Stimulated activated CD8-positive, alpha-beta memory T cell treated with anti-CD3 and anti-CD28 coated beads, Interleukin-2, amount 100 ng/mL, for 48 hours (primary cell): ENCODE measurements around the gene EBF3.
"Not testable (repeated sequence)": the region's sequence is repeated elsewhere in the genome, so short reads cannot be mapped to it uniquely, and the experiment has no call there.

Experiments used
- DNase-seq, 2 donors: peaks; one replicate each; pipeline ENCODE4 v3.0.0-alpha.2; 2020; ENCODE audit warnings: low read depth in 2 of 2

The EBF3 gene

DNA sequence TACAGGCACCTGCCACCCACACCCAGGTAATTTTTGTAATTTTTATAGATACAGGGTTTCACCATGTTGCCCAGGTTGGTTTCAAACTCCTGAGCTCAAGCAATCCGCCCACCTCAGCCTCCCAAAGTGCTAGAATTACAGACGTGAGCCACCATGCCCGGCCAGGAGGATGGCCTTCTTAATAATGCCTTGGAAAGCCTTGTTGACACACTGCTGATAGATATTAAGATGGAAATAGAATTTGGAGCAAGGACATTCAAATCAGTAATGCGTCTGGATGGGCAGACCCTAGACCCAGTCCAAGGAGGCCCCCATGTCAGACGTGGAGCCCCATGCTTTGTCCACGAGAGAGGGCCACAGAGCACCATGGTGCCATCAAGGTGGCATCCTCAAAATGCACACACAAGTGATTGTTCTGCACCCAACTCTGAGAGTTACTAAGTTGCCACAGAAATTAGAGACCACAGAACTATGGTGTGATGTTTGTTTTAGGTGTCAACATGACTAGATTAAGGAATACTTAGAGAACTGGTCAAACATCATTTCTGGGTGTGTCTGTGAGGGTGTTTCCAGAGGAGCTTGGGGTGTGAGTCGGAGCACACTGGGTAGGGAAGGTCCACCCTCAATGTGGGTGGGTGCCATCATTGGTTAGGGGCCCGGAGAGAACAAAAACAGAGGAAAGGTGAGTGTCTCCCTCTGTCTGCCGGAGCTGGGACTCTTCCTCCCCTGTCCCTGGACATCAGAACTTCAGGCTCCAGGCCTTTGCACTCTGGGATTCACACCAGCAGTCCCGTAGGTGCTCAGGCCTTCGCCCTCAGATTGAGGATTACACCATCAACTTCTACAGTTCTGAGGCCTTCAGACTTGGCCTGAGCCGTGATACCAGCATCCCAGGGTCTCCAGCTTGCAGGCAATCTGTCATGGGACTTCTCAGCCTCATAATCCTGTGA lies 34.5 kb downstream of the EBF3 start:
- no peak for DNase-seq

DNA sequence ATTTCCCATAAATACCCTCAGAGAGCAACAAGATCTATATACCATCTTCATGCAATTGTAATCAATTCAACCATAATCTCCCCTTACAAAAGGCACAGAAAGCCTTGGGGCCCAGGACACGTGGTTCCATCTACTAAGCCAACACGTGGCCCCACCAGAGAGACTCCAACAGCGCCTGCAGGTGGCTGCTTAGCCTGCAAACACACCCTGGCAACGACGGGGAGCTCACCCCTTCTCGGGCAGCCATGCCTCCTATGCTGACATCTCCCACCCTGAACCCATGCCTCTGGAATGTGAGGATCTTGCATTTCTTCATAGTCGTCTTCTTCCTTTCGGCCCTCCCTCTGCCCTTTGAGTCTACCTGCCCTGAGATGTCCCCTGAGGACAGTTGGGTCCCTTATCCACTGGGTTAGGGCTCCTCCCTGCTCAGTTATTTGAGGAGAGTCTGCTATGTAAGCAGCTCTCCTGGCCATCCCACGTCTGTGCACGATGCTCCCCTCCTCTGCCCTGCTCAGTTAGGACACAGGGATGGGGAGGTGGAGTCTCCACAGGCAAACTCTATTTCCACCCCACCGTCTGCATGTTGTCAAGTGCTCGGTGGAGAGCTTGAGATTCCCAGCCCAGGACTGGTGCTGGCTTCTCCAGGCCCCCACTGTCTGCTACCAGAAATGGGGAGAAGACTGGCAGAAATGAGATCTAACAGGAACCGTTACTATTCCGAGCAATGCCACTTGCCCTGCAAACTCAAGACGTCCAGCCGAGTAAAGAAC lies 36.5 kb downstream of the EBF3 start:
- no peak for DNase-seq

DNA sequence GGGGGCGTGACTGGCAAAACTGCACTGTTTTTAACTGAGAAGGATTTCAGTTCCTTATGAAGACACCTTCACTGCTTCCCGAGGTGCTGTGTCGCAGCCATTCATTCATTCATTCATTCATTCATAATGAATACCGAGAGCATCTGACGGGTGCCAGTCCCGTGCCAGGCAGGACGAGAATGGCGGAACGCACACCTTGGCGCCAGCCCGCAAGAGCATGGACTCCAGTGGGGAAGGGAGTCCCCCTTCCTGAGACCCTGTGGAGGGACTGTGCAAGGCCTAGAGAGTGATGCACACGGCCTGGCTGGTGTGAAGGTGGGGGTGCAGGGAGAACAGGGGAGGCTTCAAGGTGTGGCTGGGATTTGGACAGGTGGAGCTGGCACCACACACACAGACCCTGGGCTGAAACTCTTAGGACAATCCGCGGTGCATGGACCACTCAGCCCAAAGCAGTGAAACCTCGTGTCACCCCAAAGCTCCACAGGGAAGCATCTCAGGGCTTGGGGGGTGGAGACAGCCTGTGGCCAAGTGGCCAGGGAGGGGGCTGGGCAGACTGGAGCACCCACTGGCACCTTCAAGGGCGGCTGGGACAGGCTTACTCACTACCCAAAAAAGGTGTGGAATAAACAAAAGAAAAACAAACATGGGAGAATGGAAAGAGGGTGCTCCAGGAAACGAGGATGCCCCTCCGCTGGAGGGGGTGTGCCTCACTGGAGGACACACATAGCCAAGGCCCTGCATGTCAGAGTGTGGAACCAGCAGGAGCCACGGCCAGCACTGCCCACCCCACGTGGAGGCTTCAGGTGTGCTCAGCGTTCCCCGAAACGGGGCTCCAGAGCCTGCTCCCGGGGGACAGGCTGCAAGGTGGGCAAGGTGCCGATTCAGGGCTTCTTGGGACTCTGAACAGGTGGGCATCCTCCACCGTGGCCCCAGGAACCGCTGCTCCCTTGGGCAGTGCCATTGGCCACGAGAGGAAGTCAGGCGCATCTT lies 37.7 kb downstream of the EBF3 start:
- DNase-seq: no peak

DNA sequence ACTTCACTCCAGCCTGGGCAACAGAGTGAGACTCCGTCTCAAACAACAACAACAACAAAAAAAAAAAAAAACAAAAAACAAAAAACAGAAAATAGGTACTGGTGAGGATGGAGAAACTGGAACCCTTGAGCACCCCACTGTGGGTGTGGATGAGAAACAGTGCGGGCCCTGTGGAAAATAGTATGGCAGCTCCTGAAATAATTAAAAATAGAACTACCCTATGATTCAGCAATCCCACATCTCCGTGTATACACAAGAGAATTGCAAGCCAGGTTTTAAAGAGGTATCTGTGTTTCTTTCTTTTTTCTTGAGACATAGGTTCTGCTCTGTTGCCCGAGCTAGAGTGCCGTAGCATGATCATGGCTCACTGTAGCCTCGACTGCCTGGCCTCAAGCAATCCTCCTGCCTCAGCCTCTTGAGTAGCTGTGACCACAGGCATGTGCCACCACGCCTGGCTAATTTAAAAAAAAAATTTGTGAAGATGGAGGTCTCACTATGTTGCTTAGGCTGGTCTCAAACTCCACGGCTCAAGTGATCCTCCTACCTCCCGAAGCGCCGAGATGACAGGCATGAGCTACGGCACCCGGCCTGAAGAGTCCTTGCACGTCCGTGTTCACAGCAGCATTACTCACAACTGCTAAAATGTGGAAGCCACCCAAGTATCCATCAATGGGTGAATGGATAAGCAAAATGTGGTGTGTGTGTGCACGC lies 39.5 kb downstream of the EBF3 start:
- DNase-seq: no peak

DNA sequence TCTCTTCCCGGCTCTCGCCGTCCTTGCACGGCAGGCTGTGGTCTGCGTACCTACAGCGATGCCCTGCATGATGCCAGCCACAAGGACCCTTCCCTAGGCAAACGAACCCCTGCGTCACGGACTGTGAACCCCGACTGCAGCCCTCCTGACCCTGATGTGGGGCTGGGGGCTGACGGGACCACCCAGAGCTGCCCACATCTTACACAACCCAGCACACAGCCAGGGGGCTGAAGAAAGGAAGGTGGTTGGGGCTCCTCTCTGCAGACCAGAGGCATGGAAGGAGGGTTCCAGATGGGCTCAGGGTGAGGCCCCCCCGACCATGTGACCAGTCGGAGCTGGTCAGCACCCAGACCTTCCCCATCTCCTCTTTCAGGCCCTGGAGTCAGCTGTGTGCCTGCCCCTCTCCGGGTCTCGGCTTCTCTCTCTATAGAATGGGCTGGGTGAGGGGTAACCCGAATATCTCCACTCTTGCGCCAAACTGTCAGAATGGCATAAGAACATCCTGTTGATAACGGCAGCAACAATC lies 41.4 kb downstream of the EBF3 start:
- DNase-seq: no peak

DNA sequence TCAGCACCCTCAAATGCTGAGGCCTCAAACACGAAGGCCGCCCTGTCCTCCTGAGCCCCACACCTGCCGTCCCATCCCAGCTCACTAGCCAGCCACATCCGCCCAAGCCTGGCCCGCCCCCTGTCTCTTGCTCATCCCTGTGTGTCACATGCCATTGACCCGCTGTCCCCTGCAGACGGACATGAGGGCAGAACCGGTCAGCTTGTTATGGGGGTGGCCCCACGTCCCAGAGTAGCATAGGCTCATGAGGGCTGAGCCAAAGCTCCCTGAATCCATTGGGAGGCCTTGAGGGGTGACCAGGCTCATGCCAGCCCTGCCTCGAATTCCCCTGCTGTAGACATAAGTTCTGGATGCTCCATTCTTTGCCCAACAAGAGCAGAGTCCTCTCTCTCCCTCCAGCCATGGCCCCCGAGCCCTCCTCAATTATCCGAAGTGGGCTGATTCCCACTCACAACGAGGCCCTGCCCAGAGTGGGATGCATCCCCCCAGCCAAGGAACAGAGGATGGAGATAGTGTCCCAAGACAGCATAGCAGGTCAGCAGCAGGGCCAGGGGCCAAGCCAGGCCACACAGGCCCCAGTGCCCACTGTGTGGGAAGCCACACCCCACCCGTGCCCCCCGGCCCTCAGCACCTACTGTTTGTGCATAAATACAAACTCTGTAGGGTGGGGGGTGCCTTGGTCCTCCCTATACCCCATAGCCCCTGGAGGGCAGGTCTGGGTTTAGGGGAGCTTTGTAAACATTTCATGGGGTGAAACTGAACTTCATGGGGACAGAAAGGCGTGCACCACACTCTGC lies 42.1 kb downstream of the EBF3 start:
- DNase-seq: no peak

DNA sequence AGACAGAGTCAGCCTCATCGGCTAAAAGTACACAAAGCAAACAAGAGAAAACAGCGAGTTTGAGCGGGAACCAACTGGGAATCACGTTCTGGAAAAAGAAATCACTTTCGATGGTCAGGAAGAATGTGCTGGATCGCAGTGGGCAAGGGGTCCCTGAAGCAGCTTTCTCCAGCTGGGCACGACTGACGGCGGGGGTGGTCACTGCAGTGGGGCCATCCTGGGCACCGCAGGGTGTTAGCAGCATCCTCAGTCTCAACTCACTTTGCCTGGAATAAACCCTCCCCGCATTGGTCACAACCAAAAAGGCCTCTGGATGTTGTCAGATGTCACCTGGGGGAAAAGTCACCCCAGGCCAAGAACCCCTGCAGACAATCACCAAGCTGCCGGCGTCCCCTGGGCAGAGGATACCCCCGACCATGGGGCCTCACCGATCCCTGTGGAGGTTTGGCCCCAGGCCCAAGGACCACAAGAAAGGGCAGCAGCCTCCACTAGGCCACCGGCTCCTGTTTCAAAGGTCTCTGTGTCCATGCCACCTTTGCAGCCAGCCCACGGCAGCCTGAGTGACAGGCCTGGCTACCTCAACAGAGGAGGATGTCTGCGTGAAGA lies 42.9 kb downstream of the EBF3 start:
- no peak for DNase-seq

DNA sequence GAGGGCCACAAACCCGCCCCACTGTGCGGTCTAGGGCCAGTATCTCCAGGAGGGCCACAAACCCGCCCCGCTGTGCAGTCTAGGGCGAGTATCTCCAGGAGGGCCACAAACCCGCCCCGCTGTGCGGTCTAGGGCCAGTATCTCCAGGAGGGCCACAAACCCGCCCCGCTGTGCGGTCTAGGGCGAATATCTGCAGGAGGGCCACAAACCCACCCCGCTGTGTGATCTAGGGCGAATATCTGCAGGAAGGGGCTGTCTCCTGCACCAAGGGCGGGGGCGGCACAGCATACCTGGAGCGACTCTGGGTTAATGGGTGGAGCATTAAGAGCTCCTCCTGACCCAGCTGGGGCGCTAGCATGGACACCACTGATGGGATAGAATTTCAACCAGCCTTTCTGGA lies 43.9 kb downstream of the EBF3 start:
- not testable (repeated sequence) for DNase-seq

DNA sequence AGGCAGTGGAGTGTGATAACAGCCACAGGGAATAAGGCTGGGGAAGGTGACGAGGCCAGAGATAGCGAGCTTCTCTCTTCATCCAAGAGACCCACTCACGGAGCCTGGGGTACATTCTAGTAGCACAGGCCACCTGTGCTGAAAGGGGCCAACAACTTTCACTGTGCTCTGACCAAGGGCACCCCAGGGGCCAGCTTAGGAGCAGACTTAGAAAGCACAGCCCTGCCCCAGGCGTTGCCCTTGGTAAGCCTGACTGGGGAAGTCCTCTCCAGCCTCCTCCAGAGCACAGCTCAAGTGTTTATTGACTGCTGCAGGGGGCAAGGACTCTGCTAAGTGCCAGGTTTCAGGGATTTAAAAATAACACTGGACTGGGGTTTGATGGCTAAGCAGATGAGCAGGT lies 44.7 kb downstream of the EBF3 start:
- no peak for DNase-seq

DNA sequence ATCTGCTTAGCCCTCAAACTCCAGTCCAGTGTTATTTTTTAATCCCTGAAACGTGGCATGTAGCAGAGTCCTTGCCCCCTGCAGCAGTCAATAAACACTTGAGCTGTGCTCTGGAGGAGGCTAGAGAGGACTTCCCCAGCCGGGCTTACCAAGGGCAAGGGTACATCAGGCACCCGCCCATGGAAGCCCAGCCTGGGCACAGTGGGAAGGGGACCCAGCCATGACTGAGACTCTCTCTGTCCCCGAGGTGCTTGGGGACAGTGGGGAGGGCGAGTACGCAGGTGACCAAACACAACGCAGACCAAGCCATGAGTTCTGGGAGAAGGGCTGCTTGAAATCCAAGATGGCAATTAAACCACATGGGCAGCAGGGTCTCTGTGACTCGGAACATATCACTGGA lies 45.2 kb downstream of the EBF3 start:
- no peak for DNase-seq

DNA sequence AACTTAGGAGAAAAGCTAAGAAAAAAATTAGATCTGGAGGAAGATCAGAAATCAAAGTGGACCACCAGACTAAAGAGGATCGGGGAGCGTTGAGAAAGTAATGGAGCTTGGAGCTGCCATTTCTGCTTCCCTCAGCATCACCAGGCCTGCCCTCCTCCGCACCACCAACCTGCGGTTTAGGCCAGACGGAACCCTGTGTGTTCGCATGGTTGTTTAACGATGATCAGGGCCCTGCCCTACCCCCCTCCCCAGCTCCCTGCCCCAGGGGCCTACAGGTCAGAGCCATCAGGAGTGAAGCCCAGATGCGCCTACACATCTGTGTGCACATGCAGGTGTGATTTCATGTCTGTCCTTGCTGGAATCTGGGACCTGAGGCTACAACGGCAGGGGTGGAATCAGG lies 45.7 kb downstream of the EBF3 start:
- DNase-seq: no peak

DNA sequence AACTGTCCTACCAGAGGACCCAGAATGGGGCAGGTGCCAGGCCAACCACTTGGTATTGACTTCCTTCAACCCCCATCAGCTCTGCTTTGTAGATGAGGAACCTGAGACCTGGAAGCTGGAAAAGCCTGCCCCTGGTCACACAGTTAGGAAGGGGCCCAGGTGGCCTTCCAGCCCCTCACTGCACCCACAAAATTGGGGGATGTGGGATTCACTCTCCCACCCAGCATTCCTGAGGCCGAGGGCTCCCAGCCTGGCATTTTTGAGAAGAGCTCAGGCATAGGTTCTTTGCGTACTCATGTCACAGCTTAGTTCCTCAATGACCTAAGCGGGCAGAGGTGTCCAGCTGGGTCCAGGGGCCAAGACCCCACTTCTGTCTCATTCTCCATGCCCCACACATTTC lies 46.1 kb downstream of the EBF3 start:
- DNase-seq: no peak

DNA sequence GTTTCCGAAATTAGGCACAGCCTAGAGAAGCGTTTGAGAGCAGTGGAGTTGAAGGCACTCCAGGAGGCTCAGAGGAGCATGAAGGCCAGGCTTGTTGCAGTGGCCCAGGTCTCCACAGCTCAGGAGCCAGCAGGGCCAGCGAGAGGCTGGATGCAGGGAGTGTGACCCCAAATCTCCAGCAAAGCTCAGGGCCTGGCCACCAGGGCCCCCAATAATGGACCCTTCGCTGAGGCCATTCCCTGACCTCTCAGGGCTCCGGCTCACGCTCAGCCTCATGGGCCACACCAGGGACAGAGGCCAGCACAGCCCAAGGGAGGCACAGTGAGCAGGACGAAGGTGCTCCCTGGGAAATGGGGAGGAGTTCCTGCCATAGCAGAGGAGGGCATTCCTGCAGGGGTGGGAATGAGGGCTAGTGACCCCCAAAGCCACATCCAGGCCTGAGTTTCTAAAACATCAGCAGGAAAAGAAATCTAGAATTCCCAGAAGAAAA lies 47.5 kb downstream of the EBF3 start:
- DNase-seq: no peak

DNA sequence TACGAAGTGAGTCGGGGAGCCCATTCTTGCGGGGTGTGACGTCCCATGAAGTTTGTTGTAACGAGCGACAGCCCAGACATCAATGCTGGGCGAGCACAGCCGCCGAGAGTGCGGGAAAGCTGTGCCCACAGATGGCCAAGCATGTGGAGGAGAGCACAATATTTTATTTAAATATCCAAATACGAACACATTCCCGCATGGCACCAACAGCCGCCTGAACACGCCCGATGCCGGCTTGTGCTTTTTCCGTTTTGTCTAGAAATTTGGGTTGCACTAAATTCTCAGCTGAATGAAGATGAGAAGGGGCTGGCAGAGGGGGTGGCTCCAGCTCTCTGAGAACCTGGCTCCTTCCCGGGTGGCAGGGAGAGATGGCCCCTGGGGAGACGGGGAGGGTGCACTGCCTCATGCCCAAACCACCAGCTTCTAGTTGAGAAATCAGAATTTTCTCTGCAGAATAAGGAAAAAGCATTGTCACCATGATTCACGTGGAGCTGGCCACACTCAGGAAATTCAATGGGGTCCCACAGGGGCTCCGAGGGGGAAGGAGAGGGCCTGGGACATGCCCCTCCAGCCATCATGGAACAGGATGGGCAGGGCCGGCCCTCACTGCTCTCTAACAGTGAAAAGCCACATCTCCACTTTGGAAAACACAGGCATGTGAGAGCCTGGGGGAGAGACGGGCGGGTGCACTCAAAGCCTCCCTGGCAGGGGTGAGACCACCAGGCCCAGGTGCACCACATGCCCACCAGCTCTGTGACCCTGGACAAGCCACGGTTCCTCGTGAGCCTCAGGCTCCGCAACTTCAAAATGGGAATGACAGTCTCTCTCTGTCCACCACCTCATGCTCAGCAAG lies 48.3 kb downstream of the EBF3 start:
- DNase-seq: no peak

DNA sequence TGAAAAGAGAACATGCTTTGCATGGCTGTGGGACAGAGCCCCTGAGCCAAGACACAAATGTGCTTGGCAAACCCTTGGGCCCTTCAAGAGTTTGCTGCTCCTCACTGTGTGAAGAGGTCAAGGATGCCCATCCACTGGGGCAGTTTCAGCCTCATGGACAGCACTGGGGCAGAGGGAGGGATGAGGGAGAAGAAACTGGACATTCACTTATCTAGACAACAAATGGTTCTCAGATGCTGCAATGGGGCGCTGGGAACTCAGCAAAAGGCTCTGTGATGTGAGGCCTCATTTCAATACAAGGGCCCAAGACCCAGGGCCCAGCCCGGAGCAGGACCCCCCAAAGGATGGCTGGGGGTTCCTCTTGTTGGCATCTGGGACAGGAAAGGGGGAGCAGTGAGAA lies 49.1 kb downstream of the EBF3 start:
- no peak for DNase-seq

DNA sequence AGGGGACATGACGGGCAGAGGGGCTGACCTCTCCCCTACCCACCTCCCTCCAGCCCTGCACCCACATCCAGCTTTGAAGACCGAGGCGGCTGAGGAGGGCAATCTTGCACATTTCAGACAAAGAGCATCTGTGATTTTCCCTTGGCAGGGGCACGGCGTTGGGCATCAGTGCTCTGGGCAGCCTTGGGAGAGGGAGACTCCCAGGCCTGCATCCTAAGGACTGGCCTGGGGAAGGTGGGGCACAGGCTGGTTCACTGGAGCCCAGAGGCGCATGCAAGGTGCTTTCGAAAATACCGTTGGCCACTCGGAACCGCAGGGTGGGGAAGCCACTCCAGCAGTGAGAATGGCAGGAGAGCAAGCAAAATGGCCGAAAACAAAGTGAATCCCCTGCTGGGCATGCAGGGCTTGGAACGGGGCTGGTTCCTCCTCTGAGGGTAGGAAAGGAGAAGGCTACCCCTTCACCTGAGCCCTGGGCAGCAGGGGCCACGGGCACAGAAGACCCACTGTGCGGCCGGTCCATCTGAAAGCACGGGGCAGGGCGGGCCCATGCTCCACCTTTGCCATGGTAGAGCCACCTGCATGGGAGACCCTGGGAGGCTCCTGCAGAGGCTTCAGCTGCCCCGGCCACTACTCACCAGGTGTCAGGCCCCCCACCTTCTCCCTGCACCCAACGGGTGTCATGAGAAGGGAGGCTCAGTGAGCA lies 49.8 kb downstream of the EBF3 start:
- DNase-seq: no peak

DNA sequence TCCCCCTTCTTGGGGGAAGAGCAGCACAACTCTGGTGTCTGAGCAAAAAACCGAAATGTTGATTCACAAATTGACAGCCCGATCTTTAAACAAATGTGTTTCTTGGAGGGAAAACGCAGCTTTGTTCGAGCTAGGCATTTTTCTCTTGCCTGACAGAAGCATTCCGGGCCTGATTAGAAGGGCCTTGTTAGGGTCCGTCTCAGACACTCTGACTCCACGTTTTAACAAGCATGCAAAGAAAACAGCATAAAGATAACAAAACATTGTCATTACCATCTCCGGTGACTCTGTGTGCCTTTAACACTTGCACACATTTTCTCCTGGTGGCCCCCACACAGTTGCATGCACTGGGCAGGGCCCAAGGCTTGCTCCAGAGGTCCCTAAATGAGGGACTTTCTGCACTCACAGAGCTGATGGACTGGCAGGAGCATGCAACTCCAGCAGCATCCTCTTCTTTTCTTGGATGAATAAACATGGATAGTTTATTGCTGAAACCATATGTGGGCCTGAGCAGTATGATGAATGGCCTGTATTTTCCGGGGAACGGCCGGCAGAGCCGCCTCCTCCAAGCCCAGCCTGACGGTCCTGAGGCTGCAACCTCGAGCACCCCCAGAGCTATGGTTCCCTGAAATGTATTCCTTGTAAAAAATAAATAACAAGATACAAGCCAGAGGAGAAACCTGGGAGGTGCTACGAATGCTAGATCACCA lies 50.9 kb downstream of the EBF3 start:
- DNase-seq: no peak
